Activated CD4-positive, alpha-beta T cell treated with anti-CD3 and anti-CD28 coated beads, Interleukin-2, amount 50 U/mL, for 1 hour (primary cell): ENCODE results near the gene FLT1.

ENCODE experiments used
- DNase-seq: peaks from one replicate; pipeline ENCODE4 v3.0.0-alpha.2; 2020

FLT1 gene

GRCh38 chr13:28421676-28422410 lies 73.1 kb downstream of the FLT1 start:
- DNase-seq = no peak

GRCh38 chr13:28420704-28421103 lies 74.2 kb downstream of the FLT1 start:
- DNase-seq = no peak

GRCh38 chr13:28415994-28416421 lies 78.9 kb downstream of the FLT1 start:
- no peak for DNase-seq

DNA sequence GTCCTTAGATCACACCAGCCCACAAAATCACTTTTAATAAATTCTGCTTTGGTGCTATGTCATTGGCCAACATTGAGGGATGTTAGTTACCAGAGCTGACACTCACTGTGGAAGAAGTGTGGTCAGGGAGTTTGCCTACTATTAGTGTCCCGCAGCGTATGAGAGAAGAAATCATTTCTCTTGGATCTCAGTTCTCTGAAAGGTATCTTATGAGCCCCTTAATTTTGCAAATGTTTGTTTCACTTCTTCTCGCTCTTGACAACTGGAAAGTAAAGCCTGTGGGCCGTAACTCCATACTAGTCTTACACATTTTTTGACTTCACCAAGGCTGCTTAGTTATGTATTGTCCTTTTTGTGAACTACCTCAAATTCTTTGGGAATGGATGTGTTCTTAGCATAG lies 80.9 kb downstream of the FLT1 start:
- DNase-seq = no peak

- no peak for DNase-seq
Observed at GRCh38 chr13:28412981-28413380, 81.9 kb downstream of the FLT1 start.

- no peak for DNase-seq
Observed at GRCh38 chr13:28411831-28412353, 83.0 kb downstream of the FLT1 start.

DNA sequence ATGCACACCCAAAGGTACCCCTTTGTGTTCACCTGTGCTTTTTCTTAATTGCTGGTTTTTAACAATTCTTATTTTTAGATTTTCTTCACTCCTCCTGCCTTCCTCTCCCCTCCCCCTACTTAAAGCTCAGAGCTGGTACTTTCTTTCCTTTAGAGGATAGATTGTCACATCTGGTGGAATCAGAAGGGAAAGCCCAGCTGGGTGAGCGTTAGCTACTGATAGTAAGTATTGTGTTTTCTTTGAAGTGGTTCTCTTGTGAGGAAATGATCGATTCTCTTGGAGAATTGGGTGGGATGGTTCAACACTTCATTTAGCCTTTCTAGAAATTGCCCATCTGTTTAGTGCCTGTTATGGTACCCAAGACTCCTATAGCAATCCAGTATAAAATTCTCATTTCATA lies 84.8 kb downstream of the FLT1 start:
- DNase-seq = no peak

DNA sequence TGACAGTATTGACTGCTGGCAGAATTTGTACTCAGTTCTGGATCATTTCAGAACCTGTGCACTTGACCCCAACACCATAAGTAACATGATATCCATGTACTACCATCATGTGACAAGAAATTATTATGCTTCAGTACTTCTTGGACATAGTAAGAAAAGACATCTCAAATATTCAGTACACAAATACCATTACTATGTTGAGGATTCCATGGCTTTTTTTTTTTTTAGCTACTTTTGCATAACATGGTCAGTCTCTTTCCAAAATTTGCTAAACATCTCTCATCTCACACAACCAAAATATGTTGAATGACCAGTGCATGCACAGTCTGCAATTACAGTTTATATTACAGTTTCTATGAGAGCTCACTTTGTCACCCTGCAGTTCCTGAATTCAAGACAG lies 85.3 kb downstream of the FLT1 start:
- DNase-seq = no peak

DNA sequence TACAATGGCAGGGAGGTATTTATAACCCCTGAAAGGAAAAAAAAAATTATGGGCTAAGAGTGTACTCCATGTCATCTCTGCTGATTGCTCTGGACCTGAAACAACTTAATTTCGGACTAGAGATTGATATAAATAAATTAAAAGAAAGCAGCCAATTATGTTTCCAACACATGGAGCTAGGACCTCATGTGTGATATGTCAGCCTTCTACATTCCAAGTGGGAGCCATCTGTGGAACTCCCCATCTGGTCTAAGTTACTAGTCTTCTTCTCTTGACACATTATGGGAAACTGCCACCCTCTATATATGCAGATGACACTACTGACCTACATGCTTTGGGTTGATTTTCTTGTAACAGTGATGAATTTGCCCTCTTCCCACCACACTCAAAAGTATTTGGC lies 86.1 kb downstream of the FLT1 start:
- no peak for DNase-seq

DNA sequence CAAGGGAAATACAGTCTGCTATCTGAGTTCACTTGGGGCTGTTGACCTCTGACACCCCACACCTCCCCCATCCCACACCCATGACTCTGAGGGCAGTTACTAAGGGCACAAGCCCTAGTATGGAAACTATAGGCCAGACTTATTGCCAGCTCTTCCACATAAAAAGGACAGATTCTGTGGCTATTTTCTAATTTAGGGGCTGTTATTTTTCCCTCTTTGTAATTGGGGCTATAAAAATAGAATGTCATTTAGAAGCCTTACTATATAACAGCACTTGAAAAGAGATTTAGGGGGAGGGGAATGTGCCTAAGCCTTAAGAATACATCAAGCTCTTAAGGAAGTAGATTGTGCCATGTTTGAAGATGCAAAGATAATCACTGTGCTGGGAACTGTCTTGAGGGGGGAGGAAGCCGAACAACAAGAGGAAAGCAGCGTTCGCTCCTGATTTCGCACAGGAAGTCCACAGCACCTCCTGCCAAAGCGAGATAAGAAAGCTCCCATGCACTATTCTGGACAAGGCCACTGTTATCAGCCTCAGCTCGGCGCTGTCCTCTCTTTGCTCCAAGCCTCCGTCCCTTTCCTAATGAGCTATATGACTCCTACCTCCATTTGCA lies 86.6 kb downstream of the FLT1 start:
- no peak for DNase-seq

- no peak for DNase-seq
Observed at GRCh38 chr13:28406733-28407266, 88.1 kb downstream of the FLT1 start.

- no peak for DNase-seq
Observed at GRCh38 chr13:28402057-28402381, 92.9 kb downstream of the FLT1 start.

DNA sequence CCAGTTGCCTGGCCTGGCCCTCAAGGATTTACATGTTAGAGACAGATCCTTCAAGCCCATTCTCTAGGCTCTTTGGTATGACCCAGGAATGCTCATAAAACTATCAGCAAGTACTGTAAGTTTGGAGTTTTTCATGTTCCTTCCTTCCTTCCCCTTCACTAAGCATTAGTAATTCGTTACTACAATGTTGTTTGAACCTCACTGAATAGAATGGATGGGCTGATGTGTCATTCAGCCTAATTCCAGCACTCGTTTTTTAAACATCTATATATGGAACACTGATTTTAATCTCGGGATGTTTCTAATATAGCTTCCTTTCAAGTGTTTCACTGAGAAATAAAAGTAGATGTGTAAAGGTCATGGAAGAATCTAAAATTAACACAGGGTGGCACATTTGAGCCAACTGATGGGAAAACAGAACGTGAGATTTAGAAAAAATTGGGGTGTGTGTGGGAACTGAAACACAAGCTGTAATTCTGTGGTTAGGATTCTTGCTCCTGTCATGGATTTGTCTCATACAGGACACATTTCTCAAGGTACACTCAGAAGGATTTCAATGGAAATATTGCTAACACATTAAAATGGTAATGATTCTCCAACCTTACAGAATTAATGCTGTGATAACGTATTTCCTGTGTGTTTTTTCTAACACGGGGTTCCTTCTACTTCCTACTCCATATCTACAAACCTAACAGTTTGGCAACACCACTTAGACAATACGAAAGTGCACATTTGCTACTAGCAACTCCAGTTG lies 93.4 kb downstream of the FLT1 start:
- DNase-seq = no peak

DNA sequence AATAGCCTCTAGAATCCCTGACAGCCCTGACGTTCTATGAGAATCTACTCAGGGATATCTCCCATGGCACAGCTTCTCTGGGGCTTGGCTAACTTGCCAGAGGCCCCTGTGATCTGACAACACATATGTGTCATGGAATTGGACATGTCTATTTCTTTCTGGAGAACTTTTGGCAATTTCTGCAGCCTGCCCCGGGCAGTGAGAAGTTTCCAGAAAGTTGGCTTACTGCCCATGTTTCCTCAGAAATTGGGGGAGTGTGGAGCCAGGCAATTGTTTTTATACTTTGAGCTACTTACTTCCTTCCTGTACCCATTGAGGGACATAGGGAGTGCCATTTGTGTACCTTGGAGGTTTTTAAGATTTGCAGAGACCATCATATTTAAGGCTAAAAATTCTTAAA lies 98.9 kb downstream of the FLT1 start:
- no peak for DNase-seq

DNA sequence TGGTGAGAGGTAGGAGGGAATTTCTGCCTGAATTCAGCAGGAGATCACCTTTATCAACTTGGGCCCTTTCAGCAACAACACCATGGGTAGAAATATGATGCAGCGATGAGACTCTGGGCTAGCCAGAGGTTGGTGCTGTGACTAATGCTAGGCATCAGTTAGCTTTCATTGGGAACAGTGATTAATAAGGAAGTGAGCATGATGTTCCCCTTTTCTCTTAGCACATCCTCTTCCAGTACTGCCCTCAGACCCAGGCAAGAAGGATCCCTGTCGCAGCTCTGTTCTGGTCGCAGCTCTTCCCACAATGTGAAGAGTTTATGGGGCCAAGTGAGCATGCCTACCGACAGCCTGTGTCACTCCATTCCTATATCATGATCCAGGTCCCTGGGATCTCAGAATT lies 100.5 kb downstream of the FLT1 start:
- no peak for DNase-seq

- DNase-seq = no peak
Observed at GRCh38 chr13:28392896-28393505, 101.9 kb downstream of the FLT1 start.

DNA sequence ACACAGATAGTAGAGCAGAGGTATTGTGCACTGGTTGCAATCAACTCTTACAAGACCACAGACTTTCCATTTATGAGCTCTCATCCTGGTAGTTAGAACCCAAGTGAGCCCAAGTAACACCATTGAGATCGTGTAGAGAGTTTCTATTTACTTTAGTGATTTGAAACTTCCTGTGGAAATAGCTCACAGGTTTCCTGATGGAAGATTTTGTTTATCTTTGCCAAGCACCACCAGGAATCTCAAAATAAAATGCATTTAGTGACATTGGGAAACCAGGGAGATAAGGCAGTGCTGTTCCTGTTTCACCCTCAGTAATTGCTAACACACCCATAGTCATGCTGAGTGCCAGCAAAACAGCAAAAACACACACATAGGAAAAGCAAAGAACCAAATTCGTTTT lies 102.5 kb downstream of the FLT1 start:
- no peak for DNase-seq

GRCh38 chr13:28387740-28388501 lies 107.0 kb downstream of the FLT1 start:
- DNase-seq = no peak

- DNase-seq = no peak
Observed at GRCh38 chr13:28385362-28385761, 109.6 kb downstream of the FLT1 start.

GRCh38 chr13:28384789-28385188 lies 110.1 kb downstream of the FLT1 start:
- no peak for DNase-seq

- no peak for DNase-seq
Observed at GRCh38 chr13:28380319-28380718, 114.6 kb downstream of the FLT1 start.

DNA sequence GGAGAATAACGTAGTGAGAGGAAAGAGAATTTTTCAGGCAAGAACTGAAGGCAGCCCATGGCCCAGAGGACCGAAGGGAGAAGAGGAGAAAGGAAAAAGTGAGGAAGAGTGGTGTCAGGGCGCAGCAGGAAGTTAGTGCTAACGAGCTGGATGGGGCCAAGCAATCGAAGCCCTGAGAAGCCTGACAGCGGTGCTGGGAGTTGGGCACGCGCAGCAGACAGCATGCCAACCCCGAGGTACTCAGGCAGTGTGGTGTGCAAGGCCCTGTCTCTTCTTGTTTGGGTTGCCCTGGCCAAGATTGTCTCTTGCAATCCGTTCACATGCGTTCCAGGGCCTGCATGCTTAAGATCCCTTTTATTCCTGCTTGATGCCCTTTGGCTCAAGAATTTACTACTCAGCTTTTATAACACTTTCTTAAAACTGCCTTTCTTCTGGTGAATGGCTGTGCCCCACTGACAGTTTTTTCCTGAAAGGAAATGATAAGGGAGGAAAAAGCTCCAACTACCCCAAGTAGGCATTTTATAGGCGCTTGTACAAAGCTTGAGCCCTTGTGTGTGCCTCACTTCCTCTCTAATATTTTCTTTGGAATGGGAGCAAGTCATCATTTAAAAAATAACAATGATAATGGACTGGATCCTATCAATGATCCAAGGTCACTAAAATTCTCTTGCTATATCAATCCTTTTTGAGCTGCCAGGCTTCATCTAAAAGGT lies 115.4 kb downstream of the FLT1 start:
- DNase-seq = no peak
